GM12891 (cell line): ENCODE data around the gene ADGRG1.

ENCODE experiments used
- DNase-seq: peaks from one replicate; pipeline ENCODE4 v3.0.0; 2011; ENCODE audit warnings: low spot score; ENCODE audit not compliant: insufficient read length
- FAIRE-seq: peaks from 2 replicates; lab custom pipeline; 2011; peaks lifted over from hg19 to GRCh38; lab: Jason Lieb, UNC
- PAX5 ChIP-seq: IDR thresholded peaks from 2 replicates; pipeline ENCODE4 v1.6.1; 2011; ENCODE audit warnings: low read length, moderate library complexity, mild to moderate bottlenecking; ENCODE audit not compliant: insufficient read depth, severe bottlenecking
- POLR2A ChIP-seq: IDR thresholded peaks from 2 replicates; pipeline ENCODE4 v1.6.1; 2011; ENCODE audit warnings: low read depth, low read length, control low read depth
- POLR2AphosphoS5 ChIP-seq: IDR thresholded peaks from 2 replicates; pipeline ENCODE4 v1.6.1; 2011; ENCODE audit warnings: low read depth, low read length, control low read depth
- POU2F2 ChIP-seq: IDR thresholded peaks from 2 replicates; pipeline ENCODE4 v1.6.1; 2011; ENCODE audit warnings: low read depth, mild to moderate bottlenecking, control low read depth, low read length, moderate library complexity
- SPI1 ChIP-seq: IDR thresholded peaks from 2 replicates; pipeline ENCODE4 v1.6.1; 2011; ENCODE audit warnings: low read depth, low read length, control low read depth
- TAF1 ChIP-seq: IDR thresholded peaks from 2 replicates; pipeline ENCODE4 v1.6.1; 2011; ENCODE audit warnings: low read depth, low read length, control low read depth

Gene ADGRG1

DNA sequence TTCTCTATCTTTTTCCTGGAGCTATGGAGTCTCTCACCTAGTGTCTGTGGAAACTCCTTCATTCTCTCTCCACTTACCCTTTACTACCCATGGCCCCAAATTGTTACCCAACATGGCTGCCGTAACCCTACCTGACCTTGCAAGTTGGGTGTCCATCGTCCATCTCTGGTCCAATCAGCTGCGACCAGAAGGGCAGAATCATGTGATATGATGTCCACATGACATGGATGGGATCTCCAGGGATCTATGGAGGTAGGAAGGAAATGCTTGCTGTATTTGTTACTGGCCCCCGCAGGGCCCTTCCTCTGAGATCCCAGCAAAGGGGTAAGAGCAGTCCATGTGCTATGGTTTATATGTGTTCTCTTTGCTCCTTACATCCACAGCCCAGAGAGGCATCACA is 58.1 kb downstream of the ADGRG1 start:
- TF ChIP-seq POLR2A = no peak
- no peak for TF ChIP-seq TAF1
- no peak for TF ChIP-seq POLR2AphosphoS5
- no peak for TF ChIP-seq POU2F2
- no peak for TF ChIP-seq SPI1
- TF ChIP-seq PAX5 = no peak
- no peak for DNase-seq
- no peak for FAIRE-seq

DNA sequence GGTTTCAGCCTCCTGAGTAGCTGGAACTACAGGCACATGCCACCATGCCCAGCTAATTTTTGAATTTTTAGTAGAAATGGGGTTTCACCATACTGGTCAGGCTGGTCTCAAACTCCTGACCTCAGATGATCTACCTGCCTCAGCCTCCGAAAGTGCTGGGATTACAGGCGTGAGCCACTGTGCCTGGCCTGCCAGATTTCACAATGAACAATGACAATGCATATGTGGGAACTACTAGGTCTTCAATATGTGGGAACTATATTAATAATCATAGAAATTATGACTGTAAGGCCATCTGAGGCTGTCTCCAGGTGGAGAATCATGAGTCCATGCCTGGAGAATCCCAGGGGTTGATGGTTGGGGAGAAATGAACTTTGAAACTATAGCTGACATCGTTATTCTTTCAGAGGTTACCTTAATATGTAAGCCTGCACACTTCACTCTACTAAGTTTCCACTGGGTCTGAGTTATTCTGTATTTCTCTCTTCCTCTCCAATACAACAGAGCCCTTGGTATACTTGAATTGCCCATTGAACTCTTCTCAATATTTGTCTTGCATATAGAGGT is 59.0 kb downstream of the ADGRG1 start:
- DNase-seq (no peak), FAIRE-seq (no peak)

DNA sequence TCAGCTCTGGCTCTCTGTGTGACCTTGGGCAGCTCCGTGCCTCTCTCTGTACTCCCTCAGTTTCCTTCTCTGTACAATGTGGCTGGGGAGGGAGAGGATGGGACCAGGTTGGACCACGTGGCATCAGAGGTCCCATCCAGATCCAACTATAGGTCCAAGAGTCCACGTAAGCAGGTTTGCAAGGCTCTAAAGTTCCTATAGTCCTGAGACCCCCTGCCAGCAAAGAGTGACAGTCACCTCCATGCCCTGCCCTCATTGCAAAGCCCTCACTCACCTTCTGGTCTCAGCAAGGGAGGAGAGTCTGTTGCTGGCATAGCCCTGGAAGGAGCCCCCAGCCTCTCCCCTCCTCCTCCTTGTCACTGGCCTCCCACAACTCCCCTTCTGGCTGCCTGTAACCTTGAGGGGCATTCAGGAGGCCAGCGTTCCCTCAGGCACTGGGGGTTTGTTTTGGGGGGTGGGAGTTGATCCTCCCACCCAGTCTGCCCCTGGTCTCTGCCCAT is 60.1 kb downstream of the ADGRG1 start:
- DNase-seq = no peak
- TF ChIP-seq POLR2AphosphoS5 (no peak), POU2F2 (no peak), SPI1 (no peak), POLR2A (no peak), TAF1 (no peak), PAX5 (no peak)
- FAIRE-seq = no peak

More for the DNA sequence above, 59.0 kb downstream of the ADGRG1 start:
- TF ChIP-seq POLR2AphosphoS5 (no peak), TAF1 (no peak), POLR2A (no peak), SPI1 (no peak), PAX5 (no peak), POU2F2 (no peak)

DNA sequence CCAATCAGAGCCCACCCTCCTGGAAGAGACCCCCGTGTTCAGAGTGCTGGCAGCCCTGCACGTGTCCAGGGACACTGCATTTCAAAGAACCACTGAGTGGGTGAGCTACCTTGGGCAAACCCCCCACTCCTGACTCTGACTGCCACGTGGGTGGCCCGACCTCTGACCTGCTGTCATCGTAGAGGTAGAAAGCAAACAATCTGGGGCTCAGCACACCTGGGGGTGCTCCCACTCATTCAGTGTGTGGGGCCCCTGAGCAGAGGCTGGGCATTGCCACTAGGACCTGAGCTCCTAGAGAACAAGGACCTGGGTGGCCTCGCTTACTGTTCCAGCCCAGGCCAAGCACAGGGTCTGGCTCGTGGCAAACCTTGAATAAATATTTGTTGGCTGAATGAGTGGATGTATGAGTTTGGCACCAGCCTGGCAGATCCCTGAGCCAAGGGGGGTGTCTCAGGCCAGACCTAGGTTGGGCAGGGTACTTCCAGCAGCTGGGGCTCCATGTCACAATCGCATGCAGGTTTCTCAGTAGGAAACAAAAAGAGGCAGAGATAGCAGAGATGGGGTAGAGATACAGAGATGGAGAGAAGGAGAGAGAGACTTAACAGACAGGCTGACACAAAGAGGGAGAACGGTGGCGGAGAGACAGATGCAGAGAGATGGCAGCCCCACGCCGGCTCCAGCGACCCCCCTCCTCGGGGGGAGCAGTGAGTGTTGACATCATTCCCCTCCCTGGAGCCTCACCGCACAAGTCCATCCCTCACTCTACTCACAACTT is 60.7 kb downstream of the ADGRG1 start:
- TF ChIP-seq POLR2A (no peak), POLR2AphosphoS5 (no peak), TAF1 (no peak), PAX5 (no peak)

DNA sequence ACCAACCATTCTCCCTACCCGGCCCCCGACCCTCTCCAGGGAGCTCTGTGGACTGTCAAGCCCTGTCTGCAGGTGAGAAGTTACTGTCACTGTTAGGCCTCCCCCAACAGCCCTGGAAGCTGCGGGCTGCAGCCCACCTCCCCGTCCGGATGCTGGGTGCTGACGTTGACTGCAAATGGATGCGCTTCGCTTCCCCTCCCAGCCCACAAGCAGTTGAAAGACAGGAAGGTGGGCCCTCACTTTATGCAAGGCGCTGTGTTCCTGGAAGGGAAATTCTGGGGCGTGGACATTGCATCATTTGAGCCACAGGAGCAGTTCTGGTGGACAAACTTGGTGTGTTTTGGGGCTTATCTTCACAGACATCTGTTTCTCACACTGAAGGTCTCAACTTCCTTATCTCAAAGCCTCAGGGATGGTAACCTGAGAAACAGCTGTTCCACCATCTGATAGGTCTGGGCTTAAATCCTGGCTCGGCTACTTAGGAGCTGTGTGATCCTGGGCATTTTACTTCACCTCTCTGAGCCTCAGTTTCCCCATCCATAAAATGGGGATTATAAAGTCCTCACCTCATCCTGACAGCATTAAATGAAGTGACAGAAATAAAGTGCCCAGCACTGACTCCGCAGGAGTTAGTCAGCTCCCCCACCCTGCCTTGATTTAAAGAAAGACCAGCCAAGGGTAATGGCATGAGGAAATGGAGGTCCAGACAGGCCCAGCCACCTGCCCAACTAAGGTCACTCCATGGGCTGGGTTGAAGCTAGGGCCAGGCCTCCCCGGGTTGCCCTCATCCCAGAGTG is 61.5 kb downstream of the ADGRG1 start:
- 0 out of 2 replicates have a peak, but pooled peaks have one; percentile 38 for TF ChIP-seq TAF1
- TF ChIP-seq POLR2AphosphoS5 = peak; percentile 58; the same call in 1 of the 2 replicates
- peak; percentile 85 for TF ChIP-seq PAX5
- TF ChIP-seq SPI1 = no peak
- TF ChIP-seq POU2F2 = peak; percentile 84
- 0 out of 2 replicates have a peak, but pooled peaks have one; percentile 43 for TF ChIP-seq POLR2A
- FAIRE-seq (peak; percentile 98), DNase-seq (peak; percentile 70)

More for the DNA sequence above, 60.7 kb downstream of the ADGRG1 start:
- no peak for DNase-seq
- FAIRE-seq = peak; percentile 74

GRCh38 chr16:57690782-57691471 is 62.5 kb downstream of the ADGRG1 start:
- TF ChIP-seq POU2F2 (no peak), TAF1 (no peak), PAX5 (no peak), SPI1 (no peak)
- FAIRE-seq (no peak), DNase-seq (no peak)

GRCh38 chr16:57692636-57693035 is 64.2 kb downstream of the ADGRG1 start:
- DNase-seq (no peak), FAIRE-seq (no peak)
- no peak for TF ChIP-seq POU2F2
- TF ChIP-seq POLR2A = no peak
- TF ChIP-seq POLR2AphosphoS5 = no peak
- TF ChIP-seq TAF1 = no peak

DNA sequence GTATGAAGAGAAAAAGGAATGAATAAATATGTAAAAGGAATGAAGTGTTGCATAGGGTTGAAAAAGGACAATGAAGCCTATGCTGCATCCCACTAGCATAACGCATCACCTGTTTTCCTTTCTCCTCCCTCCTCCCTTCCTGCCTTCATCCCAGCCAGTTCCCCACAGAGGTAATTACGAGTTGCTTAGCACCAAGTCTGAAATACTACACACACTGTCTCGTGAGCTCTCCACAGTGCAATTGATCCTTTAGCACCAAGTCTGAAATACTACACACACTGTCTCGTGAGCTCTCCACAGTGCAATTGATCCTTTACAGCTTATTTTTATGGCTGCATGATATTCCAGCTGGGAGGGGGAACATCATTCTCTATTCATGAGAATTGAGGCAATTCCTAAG is 65.1 kb downstream of the ADGRG1 start:
- TF ChIP-seq POLR2AphosphoS5 = no peak
- TF ChIP-seq POLR2A = no peak
- TF ChIP-seq PAX5 = no peak
- TF ChIP-seq POU2F2 = no peak
- no peak for TF ChIP-seq SPI1
- TF ChIP-seq TAF1 = no peak
- FAIRE-seq = no peak
- DNase-seq = no peak
